Activated CD8-positive, alpha-beta memory T cell treated with anti-CD3 and anti-CD28 coated beads, Interleukin-2, amount 10 ng/mL, durations not matched to agents 7 days and 5 days (primary cell): ENCODE measurements around the gene HPSE2. TPM values are rescaled to one million over a fixed set of nuclear protein-coding genes. Genes with fewer than 3 reads are reported as not detected.

Source experiments
- ATAC-seq: fragments of 150-1000 bp; cut with Tn5 transposase; one replicate; pipeline ENCODE4 v1.10.0; 2021; ENCODE audit warnings: moderate library complexity
- CTCF ChIA-PET: fragments of 350-600 bp; sonication (Branson Sonifier 250); formaldehyde crosslinking; loops from one replicate; lab custom pipeline; 2021; ENCODE audit warnings: antibody characterized with exemption; lab: Charles Lee
- DNase-seq: peaks from one replicate; pipeline ENCODE4 v3.0.0-alpha.2; 2020
- H3K27ac Mint-ChIP-seq: one replicate; pipeline ENCODE4 v1.8.0; 2021; ENCODE audit warnings: mild to moderate bottlenecking, mixed read lengths
- H3K27me3 Mint-ChIP-seq: one replicate; pipeline ENCODE4 v1.8.0; 2021; ENCODE audit warnings: mixed read lengths
- H3K36me3 Mint-ChIP-seq: one replicate; pipeline ENCODE4 v1.8.0; 2021; ENCODE audit warnings: mild to moderate bottlenecking, mixed read lengths
- H3K4me1 Mint-ChIP-seq: one replicate; pipeline ENCODE4 v1.8.0; 2021; ENCODE audit warnings: mixed read lengths
- H3K4me3 Mint-ChIP-seq: one replicate; pipeline ENCODE4 v1.8.0; 2021; ENCODE audit warnings: mild to moderate bottlenecking, moderate library complexity, mixed read lengths
- H3K9me3 Mint-ChIP-seq: one replicate; pipeline ENCODE4 v1.8.0; 2022; ENCODE audit warnings: low read depth, mixed read lengths
- total RNA-seq, 2 experiments: library from RNA; stranded (reverse); gene quantifications; one replicate each; pipeline ENCODE4 v1.2.3, GENCODE V29; 2021

The HPSE2 gene
- total RNA-seq, 2 experiments from 2014 or later = not detected

DNA sequence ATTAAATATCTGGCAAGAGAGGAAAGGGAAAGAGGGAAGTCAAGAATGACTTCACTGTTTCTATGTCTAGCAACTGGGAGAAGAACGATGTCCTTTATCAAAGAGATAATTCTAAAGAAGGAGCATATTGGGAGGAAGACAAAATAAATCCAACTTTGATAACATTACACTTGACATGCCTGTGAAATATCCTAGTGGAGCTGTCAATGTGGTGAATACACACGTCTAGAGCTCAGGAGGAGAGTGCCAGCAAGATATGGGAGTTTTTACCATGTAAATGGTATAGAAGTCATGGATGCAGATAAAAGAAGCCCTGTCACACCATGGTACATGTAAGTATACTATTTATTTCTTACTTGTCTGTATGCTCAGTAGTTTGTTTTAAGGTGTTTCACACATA lies 356.7 kb downstream of the HPSE2 start:
- Mint-ChIP-seq H3K9me3 (no peaks in the 10 kb centered on the region), H3K4me3 (no peak overlapping the region), H3K27ac (no peak overlapping the region), H3K27me3 (no peaks in the 10 kb centered on the region), H3K36me3 (no peaks in the 10 kb centered on the region), H3K4me1 (no peaks in the 10 kb centered on the region)
- no peak for ATAC-seq
- no peak for DNase-seq
- CTCF ChIA-PET = no interaction called here

DNA sequence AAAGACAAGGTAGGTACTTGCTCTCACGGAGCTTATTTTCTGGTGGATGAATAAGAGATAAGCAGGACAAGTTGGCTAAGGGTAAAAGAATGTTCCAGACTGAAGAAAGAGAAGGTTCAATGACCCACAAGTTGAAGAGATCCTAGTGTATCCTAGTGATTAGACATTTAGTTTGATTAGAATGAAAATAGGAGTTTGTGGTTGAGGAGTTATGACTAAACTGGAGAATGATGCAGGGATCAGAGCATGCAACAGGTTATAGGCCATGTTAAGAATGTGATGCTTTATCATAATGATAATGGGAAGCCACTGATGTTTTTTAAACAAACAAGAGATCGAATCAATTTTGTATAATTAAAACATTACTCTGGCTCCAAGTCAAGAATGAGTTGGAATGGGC lies 357.2 kb downstream of the HPSE2 start:
- Mint-ChIP-seq H3K27me3 (no peaks in the 10 kb centered on the region), H3K4me1 (no peaks in the 10 kb centered on the region), H3K9me3 (no peaks in the 10 kb centered on the region), H3K4me3 (no peak overlapping the region), H3K27ac (no peak overlapping the region), H3K36me3 (no peaks in the 10 kb centered on the region)
- CTCF ChIA-PET = no interaction called here
- no peak for ATAC-seq
- no peak for DNase-seq

DNA sequence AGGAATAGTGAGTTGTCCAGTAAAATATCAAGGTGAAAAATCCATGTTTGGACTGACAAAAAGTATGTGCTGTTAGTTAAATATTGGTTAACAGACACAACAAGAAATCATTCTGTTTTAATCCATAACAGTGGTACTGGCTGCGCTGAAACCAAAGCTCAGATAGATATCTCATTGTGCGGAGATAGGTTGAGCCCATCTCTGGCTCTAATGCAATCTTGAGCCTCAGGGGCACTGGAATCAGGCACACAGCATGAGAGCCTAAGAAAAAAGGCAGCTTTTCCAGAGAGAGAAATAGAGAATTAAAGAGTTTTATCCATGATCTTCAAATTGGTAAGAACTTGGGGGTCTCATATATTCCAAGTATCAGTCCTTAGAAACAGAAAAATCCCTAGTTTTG lies 373.7 kb downstream of the HPSE2 start:
- ATAC-seq = no peak

DNA sequence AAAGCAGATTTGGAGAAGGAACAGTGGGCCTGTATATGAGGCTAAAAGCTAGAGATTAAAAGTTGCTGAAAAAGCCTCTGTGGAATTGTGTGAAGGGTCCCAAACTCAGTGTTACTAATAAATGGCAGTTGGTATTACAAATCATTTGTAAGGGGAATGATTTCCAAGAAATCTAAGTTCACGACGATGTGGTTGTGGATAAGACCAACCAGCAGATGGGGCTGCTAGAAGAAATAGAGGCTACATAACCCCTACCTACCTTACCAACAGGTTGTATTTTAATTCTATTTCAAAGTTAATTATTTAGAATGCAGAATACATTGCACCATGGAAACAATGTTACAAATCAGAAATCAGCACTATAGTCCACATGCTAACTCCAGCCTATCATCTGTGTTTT lies 377.1 kb downstream of the HPSE2 start:
- no peak overlapping the region for H3K27ac Mint-ChIP-seq
- ATAC-seq (no peak), DNase-seq (no peak)
- no peaks in the 10 kb centered on the region for H3K36me3 Mint-ChIP-seq
- H3K4me1 Mint-ChIP-seq = peaks cover 2% of the 10 kb centered on the region
- CTCF ChIA-PET = no interaction called here
- no peak overlapping the region for H3K4me3 Mint-ChIP-seq
- H3K9me3 Mint-ChIP-seq = no peaks in the 10 kb centered on the region
- H3K27me3 Mint-ChIP-seq = no peaks in the 10 kb centered on the region

More for the DNA sequence above, 373.7 kb downstream of the HPSE2 start:
- Mint-ChIP-seq H3K4me3 (no peak overlapping the region), H3K4me1 (no peaks in the 10 kb centered on the region), H3K36me3 (no peaks in the 10 kb centered on the region), H3K9me3 (no peaks in the 10 kb centered on the region), H3K27ac (no peak overlapping the region), H3K27me3 (no peaks in the 10 kb centered on the region)
- CTCF ChIA-PET = no interaction called here
- no peak for DNase-seq

DNA sequence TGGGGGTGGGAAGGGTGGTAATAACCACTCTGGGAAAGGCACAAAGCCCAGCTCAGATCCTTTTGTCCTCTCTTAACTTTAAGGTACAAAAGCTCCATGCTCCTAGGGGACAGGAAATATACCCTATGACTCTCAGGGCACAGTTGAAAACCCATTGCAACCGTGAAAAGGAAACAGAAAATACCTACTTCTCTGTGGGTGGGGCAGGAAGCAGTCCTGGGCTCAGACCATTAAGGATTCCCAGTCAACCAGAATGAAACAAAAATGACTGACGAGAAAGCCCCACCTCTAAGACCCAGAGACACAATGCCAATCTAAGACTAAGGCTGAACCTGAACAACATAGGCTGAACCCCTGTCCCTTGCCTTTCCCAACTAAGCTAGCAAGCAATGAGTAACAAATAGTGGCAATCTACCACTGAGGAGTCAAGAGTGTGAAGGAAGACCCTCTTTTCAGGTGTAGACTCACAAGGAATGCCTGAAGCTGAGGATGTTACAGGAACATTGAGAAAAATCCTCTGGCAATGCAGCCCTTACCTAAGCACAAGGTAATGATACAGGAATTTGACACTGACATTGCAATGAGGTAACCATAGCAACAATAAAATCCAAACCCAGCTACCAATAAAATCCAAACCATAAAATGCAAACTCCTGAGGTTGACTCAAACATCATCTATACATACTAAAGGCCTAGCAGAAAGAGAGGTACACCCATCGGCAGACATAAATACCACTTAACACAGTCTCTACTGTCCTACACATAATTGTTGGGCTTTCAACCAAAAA lies 380.1 kb downstream of the HPSE2 start:
- H3K27me3 Mint-ChIP-seq = no peaks in the 10 kb centered on the region
- no peaks in the 10 kb centered on the region for H3K9me3 Mint-ChIP-seq
- no peak overlapping the region for H3K27ac Mint-ChIP-seq
- CTCF ChIA-PET = no interaction called here
- peaks cover 2% of the 10 kb centered on the region for H3K4me1 Mint-ChIP-seq
- ATAC-seq = no peak
- no peak overlapping the region for H3K4me3 Mint-ChIP-seq
- no peaks in the 10 kb centered on the region for H3K36me3 Mint-ChIP-seq
- DNase-seq = no peak

DNA sequence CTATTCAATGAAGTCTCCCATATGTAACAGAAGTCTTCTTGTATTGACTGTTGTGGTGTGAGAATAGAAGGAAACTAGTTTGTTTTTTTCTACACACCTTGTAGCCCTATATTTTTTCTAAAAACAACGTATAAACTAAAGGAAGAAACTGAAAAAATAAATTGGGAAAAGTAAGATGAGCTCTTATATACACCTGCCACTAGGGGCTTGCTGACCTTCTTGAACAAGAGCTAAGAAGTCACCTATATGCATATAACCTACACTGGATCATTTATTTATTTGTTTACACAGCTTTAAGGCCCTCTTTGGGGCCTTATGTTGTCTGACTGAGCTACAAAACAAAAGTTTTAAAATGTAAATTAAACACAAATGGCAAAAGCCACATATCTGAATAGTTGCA lies 383.0 kb downstream of the HPSE2 start:
- CTCF ChIA-PET = no interaction called here
- no peak overlapping the region for H3K4me3 Mint-ChIP-seq
- no peaks in the 10 kb centered on the region for H3K36me3 Mint-ChIP-seq
- H3K9me3 Mint-ChIP-seq = no peaks in the 10 kb centered on the region
- no peak for DNase-seq
- no peaks in the 10 kb centered on the region for H3K27me3 Mint-ChIP-seq
- ATAC-seq = no peak
- no peak overlapping the region for H3K27ac Mint-ChIP-seq
- H3K4me1 Mint-ChIP-seq = peaks cover 2% of the 10 kb centered on the region

DNA sequence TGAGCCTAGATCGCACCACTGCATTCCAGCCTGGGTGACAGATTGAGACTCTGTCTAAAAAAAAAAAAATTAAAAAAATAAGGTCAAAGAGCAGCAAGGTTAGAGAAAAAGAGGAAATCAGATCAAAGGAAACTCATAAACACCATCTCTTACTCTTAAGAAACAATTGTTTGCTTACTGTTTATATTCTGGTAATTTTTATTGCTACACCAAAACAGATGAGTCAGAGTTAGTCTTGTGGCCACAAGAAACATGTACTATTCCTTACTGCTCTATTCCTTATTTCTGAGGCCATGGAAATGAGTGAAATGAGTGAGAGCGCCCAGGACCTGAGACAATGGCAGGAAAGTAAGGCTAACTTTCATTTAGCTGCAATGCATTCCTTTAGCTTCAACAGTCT lies 387.3 kb downstream of the HPSE2 start:
- CTCF ChIA-PET = no interaction called here
- DNase-seq (no peak), ATAC-seq (no peak)
- H3K27ac Mint-ChIP-seq = no peak overlapping the region
- H3K9me3 Mint-ChIP-seq = no peaks in the 10 kb centered on the region
- no peaks in the 10 kb centered on the region for H3K36me3 Mint-ChIP-seq
- H3K4me3 Mint-ChIP-seq = no peak overlapping the region
- no peaks in the 10 kb centered on the region for H3K4me1 Mint-ChIP-seq
- H3K27me3 Mint-ChIP-seq = no peaks in the 10 kb centered on the region

DNA sequence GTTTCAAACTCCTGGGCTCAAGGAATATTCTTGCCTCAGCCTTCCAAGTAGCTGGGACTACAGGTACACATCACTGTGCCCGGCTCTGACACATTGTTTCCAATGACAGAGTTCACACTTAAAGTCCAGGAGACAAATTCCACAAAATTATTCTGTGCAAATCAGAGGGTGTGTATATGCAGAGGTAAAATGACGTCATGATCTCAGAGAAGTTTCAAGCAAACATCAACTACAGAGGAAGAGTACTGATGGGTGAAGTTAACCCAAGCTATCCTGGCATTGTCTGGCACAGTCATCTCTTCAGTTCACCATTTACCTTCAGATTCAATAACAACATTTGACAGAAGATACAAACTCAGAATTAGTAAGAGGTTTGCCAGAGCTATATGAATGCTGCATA lies 388.9 kb downstream of the HPSE2 start:
- ATAC-seq = no peak
- DNase-seq = no peak
- Mint-ChIP-seq H3K27ac (no peak overlapping the region), H3K36me3 (no peaks in the 10 kb centered on the region), H3K9me3 (no peaks in the 10 kb centered on the region), H3K4me1 (no peaks in the 10 kb centered on the region), H3K27me3 (no peaks in the 10 kb centered on the region), H3K4me3 (no peak overlapping the region)
- CTCF ChIA-PET = no interaction called here

DNA sequence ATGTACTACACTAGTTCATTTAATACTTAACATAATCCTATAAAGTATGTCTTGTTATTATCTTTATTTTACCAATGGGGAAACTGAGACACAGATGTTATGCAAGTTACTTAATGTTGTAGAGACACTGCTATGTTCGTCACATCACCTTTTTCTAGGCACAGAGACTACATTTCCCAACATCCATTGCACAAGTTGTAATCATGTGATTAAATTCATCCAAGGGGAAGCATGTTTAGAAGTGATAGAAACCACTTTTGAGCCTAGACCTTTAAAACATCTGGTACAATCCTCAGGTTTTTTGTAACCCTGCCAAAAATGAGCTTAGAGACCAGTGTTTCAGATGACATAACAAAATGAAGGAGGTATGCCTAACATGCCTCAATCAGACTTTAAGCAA lies 402.1 kb downstream of the HPSE2 start:
- Mint-ChIP-seq H3K4me3 (no peak overlapping the region), H3K4me1 (no peaks in the 10 kb centered on the region), H3K27me3 (no peaks in the 10 kb centered on the region), H3K9me3 (no peaks in the 10 kb centered on the region), H3K27ac (no peak overlapping the region), H3K36me3 (no peaks in the 10 kb centered on the region)
- DNase-seq = no peak
- CTCF ChIA-PET = no interaction called here
- no peak for ATAC-seq

DNA sequence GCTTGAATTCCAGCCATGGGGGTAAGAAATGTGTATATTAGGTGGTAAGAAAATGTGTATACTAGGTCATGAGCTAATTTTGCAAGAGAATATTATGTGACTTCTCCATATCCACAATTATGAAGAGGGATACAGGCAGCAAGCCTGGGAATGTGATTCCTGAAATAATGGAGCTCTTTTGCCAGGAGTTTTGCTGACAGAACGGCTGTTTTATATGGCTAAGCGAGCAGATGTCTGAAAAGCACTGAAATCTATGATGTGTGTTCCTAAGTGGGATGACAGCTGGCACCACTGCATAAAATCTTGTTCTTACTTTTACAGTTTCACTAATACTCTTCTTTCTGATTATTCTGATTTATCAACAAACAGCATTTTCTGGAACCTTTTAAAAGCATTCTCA lies 402.9 kb downstream of the HPSE2 start:
- ATAC-seq = no peak
- Mint-ChIP-seq H3K4me3 (no peak overlapping the region), H3K36me3 (no peaks in the 10 kb centered on the region), H3K27me3 (no peaks in the 10 kb centered on the region), H3K27ac (no peak overlapping the region), H3K9me3 (no peaks in the 10 kb centered on the region), H3K4me1 (no peaks in the 10 kb centered on the region)
- no peak for DNase-seq
- CTCF ChIA-PET = no interaction called here

DNA sequence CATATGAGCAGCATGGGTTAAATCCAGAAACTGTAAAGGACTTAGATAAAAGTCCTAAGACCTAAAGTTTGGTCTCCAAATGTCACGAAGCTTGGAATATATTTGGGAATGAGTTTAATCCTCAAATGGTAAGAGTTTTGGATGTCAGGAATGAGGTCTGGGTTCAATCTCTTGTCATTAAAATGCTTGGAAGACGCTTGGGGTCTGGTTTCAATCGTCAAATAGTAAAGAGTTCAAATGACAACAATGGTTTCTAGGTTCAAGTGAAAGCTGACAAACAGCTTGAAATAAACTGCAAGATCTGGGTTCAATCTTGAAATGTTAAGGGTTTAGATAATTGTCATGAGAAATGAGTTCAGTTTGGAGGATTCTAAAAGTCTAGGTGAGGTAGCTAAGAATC lies 403.5 kb downstream of the HPSE2 start:
- H3K4me1 Mint-ChIP-seq = no peaks in the 10 kb centered on the region
- H3K27ac Mint-ChIP-seq = no peak overlapping the region
- H3K9me3 Mint-ChIP-seq = no peaks in the 10 kb centered on the region
- ATAC-seq (no peak), DNase-seq (no peak)
- H3K27me3 Mint-ChIP-seq = no peaks in the 10 kb centered on the region
- H3K4me3 Mint-ChIP-seq = no peak overlapping the region
- H3K36me3 Mint-ChIP-seq = no peaks in the 10 kb centered on the region
- CTCF ChIA-PET = no interaction called here

DNA sequence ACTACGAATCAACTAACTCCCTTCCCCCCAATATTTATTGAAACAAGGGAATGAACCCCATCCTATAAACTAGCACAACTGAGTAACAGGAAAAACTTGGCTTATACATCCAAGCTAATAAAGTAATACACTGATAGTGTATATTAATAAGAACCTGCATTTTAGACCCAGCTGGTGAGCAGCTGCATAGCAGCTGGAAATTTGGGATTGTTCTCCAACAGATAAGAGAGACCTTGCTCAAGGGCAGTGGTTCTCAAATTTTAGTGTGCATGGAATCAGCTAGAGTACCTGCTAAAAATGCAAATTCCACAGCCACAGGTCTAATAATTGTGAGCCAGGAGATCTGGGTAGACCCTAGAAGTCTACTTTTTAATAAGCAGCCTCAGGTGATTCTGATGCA lies 404.3 kb downstream of the HPSE2 start:
- no peak for DNase-seq

DNA sequence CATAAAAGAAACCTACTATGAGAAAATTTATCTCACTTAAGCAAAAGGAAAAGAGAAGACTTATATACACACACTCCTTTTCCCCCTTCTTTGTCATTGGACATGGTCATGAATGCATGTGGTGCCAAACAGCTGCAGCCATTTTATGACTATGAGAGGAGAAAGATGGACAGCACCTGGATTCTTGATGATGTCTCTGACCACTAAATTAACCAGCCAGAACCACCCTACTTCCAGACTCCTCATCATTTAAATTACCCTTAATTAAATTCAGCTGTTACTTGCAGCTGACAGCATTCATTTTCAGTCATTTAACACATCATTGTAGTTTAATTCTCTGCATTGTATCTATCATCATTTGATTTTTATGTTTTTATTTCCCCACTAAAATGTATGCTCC lies 409.9 kb downstream of the HPSE2 start:
- no peak for ATAC-seq
- H3K27ac Mint-ChIP-seq = no peak overlapping the region
- CTCF ChIA-PET = no interaction called here

More for the DNA sequence above, 404.3 kb downstream of the HPSE2 start:
- Mint-ChIP-seq H3K36me3 (no peaks in the 10 kb centered on the region), H3K9me3 (no peaks in the 10 kb centered on the region), H3K27ac (no peak overlapping the region), H3K4me1 (no peaks in the 10 kb centered on the region), H3K27me3 (no peaks in the 10 kb centered on the region), H3K4me3 (no peak overlapping the region)
- ATAC-seq = no peak
- CTCF ChIA-PET = no interaction called here

DNA sequence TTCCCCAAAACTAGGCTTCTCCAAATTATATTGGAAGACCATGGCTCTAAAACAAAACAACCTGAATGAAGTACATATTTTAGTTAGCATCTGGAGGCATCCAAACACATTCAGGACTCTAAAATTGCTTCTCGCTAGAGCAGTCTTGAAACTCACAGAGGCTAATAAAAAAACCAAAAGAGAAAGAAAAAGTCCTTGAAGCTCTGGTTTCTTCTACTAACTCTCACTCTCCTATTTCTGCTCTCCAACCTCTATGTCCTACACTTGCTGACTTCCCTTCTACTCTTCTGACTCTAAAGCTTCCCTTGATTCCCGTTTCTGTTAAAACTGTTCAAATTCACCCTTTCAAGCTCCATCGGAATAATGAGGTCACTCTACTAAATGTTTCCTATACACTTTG lies 418.3 kb downstream of the HPSE2 start:
- H3K9me3 Mint-ChIP-seq = no peaks in the 10 kb centered on the region
- no peaks in the 10 kb centered on the region for H3K27me3 Mint-ChIP-seq

More for the DNA sequence above, 409.9 kb downstream of the HPSE2 start:
- Mint-ChIP-seq H3K4me1 (no peaks in the 10 kb centered on the region), H3K9me3 (no peaks in the 10 kb centered on the region), H3K36me3 (no peaks in the 10 kb centered on the region), H3K4me3 (no peak overlapping the region), H3K27me3 (no peaks in the 10 kb centered on the region)
- DNase-seq = no peak

More for the DNA sequence above, 418.3 kb downstream of the HPSE2 start:
- CTCF ChIA-PET = no interaction called here
- no peaks in the 10 kb centered on the region for H3K36me3 Mint-ChIP-seq
- DNase-seq = no peak
- H3K4me3 Mint-ChIP-seq = no peak overlapping the region
- H3K4me1 Mint-ChIP-seq = no peaks in the 10 kb centered on the region
- ATAC-seq = no peak
- H3K27ac Mint-ChIP-seq = no peak overlapping the region
